ENCODE measurements around the gene KIN.
A peak's percentile ranks its signal among the peaks of the same experiment; 100 is the strongest.
"Not testable (repeated sequence)": the region's sequence is repeated elsewhere in the genome, so short reads cannot be mapped to it uniquely, and the experiment has no call there.

Gene KIN

GRCh38 chr10:7787857-7788638, at the start of gene KIN, which contains the start of gene ATP5F1C:
KIN (minus strand) TSS chr10:7787993; CDS start chr10:7787933, 60 bp downstream.
ATP5F1C (plus strand) TSS chr10:7788177; CDS start chr10:7788208, 31 bp downstream.
- DNase-seq (ENCODE audit: low read depth in 3 of 3): peak; percentile 95 to 96 (median 95)

GRCh38 chr10:7836571-7836970, 48.8 kb upstream of the KIN start:
- no peak for DNase-seq (ENCODE audit: low read depth in 3 of 3)

- no peak for DNase-seq (ENCODE audit: low read depth in 3 of 3)
Measured at GRCh38 chr10:7834262-7834661, 46.5 kb upstream of the KIN start.

- DNase-seq (ENCODE audit: low read depth in 3 of 3): no peak
Measured at GRCh38 chr10:7833210-7833609, 45.4 kb upstream of the KIN start.

- DNase-seq (ENCODE audit: low read depth in 3 of 3): no peak
Measured at GRCh38 chr10:7832060-7832459, 44.3 kb upstream of the KIN start.

- no peak for DNase-seq (ENCODE audit: low read depth in 3 of 3)
Measured at GRCh38 chr10:7829289-7829834, 41.6 kb upstream of the KIN start.

GRCh38 chr10:7826971-7827370, 39.2 kb upstream of the KIN start:
- no peak for DNase-seq (ENCODE audit: low read depth in 3 of 3)

GRCh38 chr10:7824251-7824650, 36.5 kb upstream of the KIN start:
- DNase-seq (ENCODE audit: low read depth in 3 of 3): no peak

GRCh38 chr10:7819121-7819460, 31.3 kb upstream of the KIN start:
- no peak for DNase-seq (ENCODE audit: low read depth in 3 of 3)

GRCh38 chr10:7818295-7819120, 30.7 kb upstream of the KIN start, which contains the start of gene TAF3:
TAF3 (plus strand) TSS chr10:7818505; CDS start chr10:7818710, 205 bp downstream.
- peak; percentile 87 for DNase-seq (ENCODE audit: low read depth in 3 of 3)

GRCh38 chr10:7817984-7818294, 30.1 kb upstream of the KIN start:
- no peak for DNase-seq (ENCODE audit: low read depth in 3 of 3)

- no peak for DNase-seq (ENCODE audit: low read depth in 3 of 3)
Measured at GRCh38 chr10:7817576-7817975, 29.8 kb upstream of the KIN start.

- DNase-seq (ENCODE audit: low read depth in 3 of 3): no peak
Measured at GRCh38 chr10:7813481-7813880, 25.7 kb upstream of the KIN start.

GRCh38 chr10:7811743-7812142, 23.9 kb upstream of the KIN start:
- not testable (repeated sequence) for DNase-seq (ENCODE audit: low read depth in 3 of 3)

GRCh38 chr10:7811000-7811399, 23.2 kb upstream of the KIN start:
- DNase-seq (ENCODE audit: low read depth in 3 of 3): no peak

GRCh38 chr10:7810443-7810842, 22.6 kb upstream of the KIN start:
- DNase-seq (ENCODE audit: low read depth in 3 of 3): no peak

- no peak for DNase-seq (ENCODE audit: low read depth in 3 of 3)
Measured at GRCh38 chr10:7808686-7809267, 21.0 kb upstream of the KIN start.

GRCh38 chr10:7804741-7805140, 16.9 kb upstream of the KIN start:
- DNase-seq (ENCODE audit: low read depth in 3 of 3): no peak

- DNase-seq (ENCODE audit: low read depth in 3 of 3): no peak
Measured at GRCh38 chr10:7804216-7804615, 16.4 kb upstream of the KIN start.

GRCh38 chr10:7802606-7803005, 14.8 kb upstream of the KIN start:
- no peak for DNase-seq (ENCODE audit: low read depth in 3 of 3)

GRCh38 chr10:7797582-7797981, 9.8 kb upstream of the KIN start:
- no peak for DNase-seq (ENCODE audit: low read depth in 3 of 3)

GRCh38 chr10:7795605-7796004, 7.8 kb upstream of the KIN start:
- DNase-seq (ENCODE audit: low read depth in 3 of 3): no peak
